ENCODE results near the gene TMEM169.
"Not testable (repeated sequence)": the region's sequence is repeated elsewhere in the genome, so short reads cannot be mapped to it uniquely, and the experiment has no call there.

Gene TMEM169

DNA sequence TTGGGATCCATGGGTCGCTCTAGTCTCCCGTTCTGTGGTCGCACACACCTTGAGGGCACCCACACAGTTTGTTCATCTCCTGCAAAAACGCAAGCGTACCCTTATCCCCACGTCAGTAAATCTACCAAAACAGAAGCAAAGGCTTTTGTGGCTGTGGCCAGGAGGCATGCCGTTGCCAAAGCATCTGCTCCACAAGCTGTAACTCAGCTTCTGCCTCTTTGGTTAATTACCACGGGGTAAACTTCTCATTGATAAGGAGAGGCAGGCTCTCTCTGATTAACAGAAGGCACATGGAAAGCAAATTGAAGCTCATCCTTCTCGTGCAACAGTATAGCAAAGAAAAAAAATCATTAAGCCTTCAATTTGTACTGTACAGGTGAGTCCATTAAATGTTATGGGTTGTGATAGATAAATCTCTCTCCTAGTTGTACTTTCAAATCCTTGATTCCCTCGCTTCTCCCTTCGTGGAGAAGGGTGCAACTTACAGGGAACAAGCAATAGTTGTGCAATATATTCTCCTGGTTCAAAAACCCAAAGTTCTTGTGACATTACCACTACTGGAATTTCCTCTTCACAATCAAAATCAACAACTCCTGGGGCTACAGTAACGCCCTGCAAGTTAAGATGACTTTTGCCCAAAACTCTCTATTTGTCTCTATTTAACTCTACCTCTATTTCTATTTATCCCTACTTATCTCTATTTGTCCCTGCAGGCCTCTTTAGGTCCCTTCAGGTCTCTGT, 10.4 kb upstream of the TMEM169 start:
- DNase-seq (ENCODE audit: low spot score) = no peak

DNA sequence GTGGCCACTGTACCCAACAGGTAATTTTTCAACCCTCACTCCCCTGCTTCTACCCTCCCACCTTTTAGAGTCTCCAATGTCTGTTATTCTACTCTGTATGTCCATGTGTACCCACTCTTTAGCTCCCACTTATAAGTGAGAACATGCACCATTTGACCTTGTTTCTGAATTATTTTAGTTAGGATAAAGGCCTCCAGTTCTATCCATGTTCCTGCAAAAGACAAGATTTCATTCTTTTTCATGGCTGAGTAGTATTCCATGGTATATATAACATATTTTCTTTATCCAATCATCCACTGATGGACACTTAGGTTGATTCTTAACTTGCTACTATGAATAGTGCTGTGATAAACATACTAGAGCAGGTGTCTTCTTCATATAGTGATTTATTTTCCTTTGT, 9.2 kb upstream of the TMEM169 start:
- no peak for DNase-seq (ENCODE audit: low spot score)

DNA sequence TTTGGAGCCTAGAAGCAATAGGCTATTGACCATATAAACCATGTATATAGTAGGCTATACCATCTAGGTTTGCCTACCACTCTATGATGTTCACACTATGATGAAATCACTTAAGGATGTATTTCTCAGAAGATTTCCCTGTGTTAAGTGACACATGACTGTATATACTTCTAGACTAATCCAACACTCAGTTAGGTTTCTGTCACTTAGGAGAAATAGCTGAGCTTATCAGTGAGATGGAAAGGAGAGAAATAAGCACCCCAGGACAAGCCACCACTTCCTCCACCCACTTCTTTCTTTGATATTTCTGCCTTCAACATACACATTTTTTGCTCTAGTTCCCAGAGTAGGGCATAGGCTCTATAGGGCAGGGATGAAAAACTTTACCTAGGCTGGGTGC, 7.9 kb upstream of the TMEM169 start:
- no peak for DNase-seq (ENCODE audit: low spot score)

- DNase-seq (ENCODE audit: low spot score) = no peak
Observed at GRCh38 chr2:216074380-216074779, 7.3 kb upstream of the TMEM169 start.

DNA sequence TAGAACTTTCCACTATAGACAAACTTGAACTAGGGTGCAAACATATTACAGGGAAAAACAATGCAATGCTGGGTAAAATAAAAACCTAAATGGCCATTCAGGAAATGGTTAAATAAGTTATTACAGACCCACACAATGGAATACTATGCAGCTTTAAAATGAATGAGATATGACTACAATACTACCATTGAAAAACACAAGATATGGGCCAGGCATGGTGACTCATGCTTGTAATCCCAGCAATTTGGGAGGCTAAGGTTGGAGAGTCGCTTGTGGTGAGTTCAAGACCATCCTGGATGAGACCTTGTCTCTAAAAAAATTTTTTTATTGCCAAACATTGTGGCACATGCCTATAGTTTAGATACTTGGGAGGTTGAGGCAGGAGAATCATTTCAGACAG, 6.9 kb upstream of the TMEM169 start:
- DNase-seq (ENCODE audit: low spot score) = no peak

DNA sequence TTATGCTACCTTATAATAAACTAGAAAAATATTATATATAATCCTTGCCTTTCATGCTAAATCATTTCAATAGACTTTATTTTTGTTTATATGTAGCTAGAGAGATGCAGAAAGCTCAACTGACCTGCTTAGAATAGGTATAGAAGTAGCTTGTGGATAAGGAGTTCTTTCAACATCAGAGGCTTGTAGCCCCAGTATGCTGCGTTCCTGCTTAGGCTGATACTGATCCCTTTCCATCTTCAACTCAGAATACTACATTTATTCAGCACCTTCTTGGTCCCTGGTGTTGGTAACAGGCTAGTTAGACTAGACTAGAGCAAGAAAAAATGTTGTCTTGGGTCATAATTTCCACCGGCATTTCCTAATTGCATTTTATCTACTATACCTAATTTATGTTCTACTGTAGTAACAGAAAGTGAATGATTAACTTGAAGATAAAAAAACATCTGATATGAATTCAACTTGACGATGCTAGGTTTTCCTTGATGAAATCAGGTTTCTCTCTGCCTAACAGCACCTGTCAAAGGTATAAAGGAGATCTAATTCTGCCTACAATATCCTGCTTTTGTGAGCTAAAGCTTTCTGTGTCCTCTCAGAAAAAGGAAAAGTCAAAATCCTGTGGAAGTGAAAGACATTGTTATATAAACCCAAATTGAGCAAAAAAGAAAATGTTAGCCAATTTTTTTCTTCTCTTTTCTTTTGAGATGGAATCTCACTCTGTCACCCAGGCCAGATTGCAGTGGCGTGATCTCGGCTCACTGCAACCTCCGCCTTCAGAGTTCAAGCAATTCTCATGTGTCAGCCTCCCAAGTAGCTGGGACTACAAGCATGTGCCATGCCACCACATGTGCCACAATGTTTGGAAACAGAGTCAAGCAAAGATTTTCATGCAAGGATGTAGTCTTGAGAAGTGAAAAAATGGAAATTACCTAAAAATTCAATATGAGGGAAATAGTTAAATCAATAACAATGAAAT, 5.9 kb upstream of the TMEM169 start:
- DNase-seq (ENCODE audit: low spot score) = no peak

GRCh38 chr2:216078776-216079175, 2.9 kb upstream of the TMEM169 start:
- no peak for DNase-seq (ENCODE audit: low spot score)

- DNase-seq (ENCODE audit: low spot score) = not testable (repeated sequence)
Observed at GRCh38 chr2:216080048-216080447, 1.7 kb upstream of the TMEM169 start.

- no peak for DNase-seq (ENCODE audit: low spot score)
Observed at GRCh38 chr2:216081012-216081411, 707 bp upstream of the TMEM169 start.

DNA sequence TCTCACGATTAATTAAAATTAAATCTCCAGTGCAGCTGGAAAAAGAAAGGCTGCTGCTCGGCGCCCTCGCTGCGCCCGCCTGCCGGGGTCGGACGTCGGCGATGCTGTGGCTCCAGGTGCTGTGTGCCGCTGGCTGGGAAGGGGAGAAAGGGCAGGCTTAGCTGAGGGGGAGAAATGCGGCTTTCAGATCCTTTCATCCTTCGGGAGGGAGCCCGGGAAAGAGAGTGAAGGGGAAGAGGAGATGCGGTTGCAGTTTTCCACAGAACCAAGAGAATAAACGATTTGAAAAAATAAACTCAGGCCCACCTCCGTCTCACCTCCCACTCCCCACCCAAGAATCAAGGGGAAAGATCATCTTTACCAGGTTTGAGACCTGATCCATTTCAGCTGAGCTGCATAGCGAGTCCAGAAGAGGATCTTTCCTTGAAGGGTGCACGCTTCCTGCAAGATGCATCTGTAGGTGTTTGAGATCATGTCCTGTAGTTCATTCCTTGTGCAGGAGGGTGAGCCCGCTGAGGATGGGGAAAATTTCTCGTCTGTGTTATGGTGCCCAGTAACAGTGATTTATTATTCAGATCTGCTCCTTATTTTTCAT, 495 bp downstream of the TMEM169 start:
- DNase-seq (ENCODE audit: low spot score) = peak; percentile 42

DNA sequence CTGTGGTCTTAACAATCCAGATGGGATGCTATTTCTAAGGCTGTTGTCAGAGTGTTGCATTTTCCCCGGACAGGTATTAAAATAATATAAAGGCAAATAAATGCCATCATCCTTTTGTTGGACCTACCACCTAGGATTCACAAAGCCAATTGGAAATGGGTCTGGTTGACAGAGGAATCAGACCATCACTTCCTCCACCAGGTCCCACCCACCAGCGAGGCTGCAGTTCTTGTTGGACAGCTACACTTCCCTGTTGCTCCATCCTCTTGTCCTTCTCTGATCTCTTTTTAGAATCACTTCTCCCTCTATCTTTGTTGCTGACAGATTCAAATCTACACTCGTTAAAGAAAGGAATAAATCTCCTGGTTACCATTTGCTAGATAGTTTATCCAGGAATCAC, 1.1 kb downstream of the TMEM169 start:
- peak; percentile 73 for DNase-seq (ENCODE audit: low spot score)

DNA sequence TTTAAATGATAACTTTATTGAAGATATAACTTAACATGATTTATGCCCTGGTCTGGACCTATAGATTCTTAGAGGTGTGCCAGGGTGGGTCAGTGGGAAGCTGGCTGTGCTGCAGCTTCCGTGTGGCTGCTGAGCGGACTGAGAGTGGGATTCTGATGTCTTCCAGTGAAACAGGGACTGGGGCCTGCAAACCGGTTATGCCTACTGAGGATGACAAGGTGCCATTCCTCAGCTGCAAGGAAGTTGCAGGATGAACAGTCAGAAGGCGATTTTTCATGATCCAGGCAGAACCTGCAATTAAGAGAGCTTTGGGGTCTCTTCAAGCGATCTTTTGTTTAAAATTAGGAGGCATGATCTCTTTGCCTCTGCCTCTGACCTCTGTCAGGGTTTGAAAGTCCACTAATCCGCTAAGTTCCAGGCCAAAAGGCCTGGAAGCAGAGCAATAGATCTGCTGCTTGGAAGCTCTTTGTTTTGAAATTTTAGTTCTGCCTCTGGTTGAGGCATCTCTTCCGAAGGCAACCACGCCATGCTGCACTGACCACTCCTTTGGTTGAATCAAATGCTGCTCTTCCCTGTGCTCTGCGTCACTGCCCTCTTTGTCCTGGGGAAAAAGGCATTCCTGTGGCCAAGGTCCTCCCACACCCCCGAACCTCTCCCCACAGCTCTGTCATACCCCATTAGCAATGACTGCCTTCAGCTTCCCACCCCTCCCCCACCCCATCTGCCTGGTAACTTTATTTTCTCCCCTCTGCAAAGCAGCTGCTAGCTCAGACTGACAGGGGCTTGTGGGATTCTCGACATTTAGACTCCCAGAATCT, 2.0 kb downstream of the TMEM169 start:
- DNase-seq (ENCODE audit: low spot score) = peak; percentile 86

- no peak for DNase-seq (ENCODE audit: low spot score)
Observed at GRCh38 chr2:216084547-216084946, 2.8 kb downstream of the TMEM169 start.

GRCh38 chr2:216086207-216086893, 4.6 kb downstream of the TMEM169 start:
- DNase-seq (ENCODE audit: low spot score) = no peak

DNA sequence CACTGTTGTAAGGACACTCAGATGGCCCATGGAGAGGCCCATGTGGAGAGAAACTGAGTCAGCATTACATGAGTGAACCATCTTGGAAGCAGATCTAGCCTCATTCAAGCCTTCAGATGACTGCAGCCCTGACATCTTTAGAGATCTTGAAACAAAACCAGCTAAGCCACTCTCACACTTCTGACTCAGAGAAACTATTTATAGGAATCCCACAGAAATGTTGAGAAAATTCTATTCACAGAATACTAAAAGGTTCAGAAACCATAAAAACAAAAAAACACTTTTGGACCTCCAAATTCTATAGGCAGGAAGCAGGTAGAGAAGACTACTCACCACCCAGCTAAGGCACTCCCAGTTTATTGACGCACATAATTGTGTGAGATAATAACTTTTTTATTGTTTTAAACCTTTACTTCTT, 8.7 kb downstream of the TMEM169 start:
- no peak for DNase-seq (ENCODE audit: low spot score)

DNA sequence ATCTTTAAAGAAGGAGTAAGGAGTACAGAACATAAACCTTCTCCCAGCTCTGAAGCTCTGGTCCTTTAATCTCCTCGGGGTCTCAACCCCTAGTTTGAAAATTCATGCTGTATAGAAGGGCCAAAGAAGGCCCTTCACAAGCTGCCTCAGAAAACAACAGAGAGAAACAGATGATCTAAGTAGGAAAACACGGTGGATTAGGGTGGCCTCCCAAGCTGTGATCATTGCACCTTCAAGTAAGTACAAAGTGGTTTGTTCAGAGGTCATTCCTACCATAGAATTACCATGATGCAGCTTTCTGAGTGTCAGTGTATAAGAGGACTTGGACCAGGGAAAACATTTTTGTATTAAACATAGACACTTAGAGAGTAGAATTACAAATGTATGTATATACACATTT, 10.9 kb downstream of the TMEM169 start:
- DNase-seq (ENCODE audit: low spot score) = no peak

DNA sequence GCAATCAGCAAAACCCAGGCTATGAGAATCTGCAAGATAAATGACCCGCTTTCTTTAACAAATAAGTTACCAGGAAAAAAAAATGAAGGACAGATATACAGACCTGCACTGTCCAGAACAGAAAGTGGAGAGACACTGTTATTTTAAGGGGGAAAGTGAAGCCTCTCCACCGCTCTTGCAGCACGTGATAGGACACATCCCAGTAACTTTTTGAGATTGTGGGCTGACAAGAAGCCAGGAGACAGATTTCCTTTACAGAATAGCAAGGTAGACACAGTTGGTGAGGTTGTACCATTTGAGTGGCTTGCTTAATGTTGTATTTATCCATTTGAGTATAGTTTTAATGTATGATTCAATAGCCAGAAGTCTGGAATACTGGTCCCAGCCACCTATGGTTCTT, 13.0 kb downstream of the TMEM169 start:
- DNase-seq (ENCODE audit: low spot score) = no peak

DNA sequence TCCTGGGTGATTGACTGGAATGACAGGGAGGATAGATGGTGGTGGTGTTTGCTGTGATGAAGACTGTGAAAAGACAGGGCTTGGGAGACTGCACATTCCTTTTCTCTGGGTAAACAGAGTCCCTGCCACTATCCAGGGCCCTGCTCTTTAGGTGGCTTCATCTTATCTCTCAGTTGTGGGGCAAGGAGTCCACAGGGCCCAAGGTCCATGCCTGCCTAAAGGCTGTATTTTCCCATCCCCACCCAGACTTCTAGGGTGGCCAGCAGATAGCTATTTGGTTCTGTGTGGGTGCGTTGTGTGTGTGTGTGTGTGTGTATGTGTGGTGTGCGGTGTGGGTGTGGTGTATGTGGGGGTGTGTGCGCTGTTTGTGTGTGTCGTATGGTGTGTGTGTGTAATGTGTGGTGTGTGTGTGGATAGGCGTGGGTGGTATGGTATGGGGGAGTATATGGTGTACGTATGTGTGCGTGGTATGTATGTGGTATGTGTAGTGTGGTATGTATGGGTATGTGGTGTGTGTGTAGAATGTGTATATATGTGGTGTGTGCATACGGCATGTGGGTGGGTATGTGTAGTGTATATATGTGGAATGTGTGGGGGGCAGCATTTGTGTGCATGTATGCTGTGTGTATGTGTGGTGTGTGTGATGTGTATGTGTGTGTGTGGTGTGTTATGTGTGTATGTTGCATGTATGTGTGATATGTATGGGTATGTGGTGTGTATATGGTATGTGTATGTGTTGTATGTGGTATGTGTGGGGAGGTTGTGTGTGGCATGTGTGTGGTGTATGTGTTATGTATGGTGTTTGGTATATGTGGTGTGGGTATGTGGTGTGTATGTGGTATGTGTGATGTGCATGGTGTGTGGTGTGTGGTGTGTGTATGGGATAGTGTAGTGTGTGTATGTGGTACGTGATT, 17.0 kb downstream of the TMEM169 start:
- DNase-seq (ENCODE audit: low spot score) = no peak

DNA sequence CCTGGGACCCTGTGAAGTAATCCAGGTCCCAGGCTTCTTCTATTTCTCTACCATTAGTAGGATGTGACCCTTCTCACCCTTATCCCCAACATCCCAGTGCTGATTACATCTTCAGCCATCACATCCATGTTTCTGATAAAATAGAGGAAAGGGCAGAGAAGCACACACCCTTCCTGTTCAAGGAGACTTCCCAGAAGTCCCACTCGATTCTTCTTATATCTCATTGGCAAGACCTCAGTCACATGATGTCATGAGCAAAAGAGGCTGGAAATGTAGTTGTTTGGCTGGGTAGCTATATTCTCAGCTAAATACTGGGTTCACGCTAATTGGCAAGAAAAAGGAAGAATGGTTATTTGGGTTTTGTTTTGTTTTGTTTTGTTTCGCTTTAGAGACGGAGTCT, 19.4 kb downstream of the TMEM169 start:
- DNase-seq (ENCODE audit: low spot score) = no peak

DNA sequence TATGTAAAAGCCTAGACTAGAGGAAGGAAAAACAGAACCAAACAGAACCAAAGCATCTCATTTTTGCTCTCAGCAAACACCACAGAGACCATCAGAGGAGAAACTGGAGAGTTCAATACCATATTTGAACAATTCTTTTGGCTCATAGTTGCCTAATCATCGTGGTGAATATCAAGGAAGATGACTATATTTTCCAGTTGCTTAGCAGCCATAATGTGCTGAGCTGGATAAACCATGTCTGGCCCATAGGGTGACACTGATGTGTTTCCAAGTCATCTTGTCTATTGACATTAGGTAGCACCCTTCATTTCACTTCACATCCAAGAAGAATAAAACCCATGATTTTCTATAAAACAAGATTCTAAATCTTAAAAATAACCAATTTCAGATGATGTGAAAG, 21.5 kb downstream of the TMEM169 start:
- DNase-seq (ENCODE audit: low spot score) = no peak

Measured in SK-N-DZ (cell line).